Islet precursor cell (in vitro differentiated cells): ENCODE measurements around the gene CYP4B1.

Experiments
- DNase-seq: peaks from one replicate; pipeline ENCODE4 v3.0.0-alpha.2; 2018

Gene CYP4B1

DNA sequence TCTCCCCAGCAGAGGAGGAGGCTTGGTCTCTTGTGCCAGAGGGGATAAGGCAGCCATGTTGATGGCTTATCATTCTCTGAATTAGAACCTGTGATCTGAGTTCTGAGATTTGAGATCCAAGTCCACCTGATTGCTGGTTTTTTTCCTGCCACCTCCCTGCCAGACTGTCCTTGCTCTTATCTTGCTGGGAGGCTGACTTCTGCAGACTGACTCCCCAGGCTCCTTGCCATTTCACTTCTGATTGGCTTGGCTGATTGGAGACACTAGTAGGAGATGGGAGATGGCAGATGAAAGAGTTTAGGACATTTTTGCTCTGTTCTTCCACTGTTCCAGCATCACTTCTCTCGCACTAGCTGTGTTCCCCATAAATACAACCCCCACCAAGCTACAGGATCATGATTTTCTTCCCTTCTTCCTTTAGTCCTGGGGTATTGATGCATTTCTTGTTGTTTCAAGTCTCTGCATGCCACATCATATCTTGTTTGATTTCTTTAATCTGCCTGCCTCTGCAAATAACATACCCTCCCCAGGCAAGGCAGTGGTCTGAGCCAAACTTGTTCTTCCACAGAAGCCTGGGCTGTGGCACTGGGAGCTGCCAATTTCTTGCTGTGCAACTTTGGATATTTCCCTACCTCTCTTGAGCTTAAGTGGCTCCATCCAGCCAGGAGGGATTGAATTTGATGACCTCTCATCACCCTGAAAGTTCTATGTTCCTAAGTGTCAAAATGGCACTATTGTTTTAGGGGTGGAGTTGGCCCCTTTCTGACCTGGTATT, 963 bp upstream of the CYP4B1 start:
- DNase-seq, result no peak

DNA sequence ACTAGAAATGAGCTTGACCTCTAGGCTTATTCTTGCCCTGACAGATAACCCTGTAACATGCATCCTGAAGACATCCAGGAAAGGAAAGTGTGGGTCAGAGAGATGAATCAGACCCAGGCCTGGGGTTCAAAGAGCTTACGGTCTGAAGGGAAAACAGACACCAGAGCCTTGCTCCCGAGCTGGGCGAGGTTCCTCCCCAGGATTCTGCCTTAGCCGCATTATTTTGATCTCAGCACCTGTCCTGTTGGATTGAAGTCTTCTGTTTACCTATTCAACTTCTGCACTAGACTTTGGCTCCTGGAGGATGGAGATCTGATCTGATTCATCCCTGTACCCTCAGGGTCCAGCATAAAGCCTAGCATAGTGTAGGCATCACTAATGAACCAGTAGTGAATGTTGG, 1.9 kb downstream of the CYP4B1 start:
- DNase-seq, result no peak

DNA sequence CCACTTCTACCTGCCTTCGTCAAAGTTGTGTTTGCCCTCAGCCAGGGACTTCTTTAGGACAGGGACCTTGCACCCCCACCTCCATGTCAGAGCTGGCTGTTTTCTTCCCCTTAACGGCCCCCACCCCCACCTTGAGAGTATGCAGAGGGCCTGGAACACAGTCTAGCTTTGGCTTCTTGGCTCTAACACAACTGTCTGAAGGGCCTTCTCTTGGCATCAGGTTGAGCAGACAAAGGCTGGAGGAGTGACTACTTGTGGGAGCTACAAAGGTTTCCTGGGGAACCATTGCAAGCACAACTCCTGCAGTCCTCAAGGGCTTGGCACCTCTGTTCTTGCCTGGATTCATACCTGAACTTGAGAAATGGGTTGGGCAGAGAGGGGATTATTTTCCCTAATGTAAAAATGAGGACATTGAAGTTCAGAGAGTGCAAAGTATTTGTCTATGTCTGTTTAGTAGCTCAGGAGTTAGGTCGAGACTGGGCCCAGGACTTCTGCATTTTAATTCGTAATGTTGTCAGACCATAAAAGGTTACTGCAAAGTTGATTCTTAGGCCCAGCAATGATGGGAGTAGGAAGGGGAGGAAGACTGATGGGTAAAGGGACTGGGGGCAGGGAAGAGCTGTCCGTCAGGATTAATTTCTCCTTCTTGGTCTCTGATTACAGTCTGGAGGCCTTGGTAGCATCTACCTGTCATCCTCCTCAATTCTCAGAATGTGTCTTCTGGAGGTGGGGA, 2.6 kb downstream of the CYP4B1 start:
- DNase-seq, result peak; percentile 31

DNA sequence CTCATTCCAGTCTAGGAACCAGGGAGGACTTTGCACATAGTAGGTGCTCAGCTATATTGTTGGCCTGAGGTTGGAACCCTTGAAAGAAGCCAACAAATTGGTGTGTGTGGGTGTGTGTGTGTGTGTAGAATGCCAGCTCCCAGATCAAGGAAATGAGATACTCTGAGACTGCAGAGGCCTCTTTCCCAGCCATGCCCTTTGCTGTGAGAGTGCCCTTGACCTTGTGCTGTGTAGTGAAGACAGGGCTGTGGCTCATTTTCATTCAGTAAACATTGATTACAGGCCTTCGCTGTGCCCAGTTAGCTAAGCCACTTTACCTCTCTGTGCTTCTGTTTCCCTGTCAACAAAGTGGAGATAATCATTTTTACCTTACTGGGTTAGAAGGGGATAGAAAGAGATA, 3.2 kb downstream of the CYP4B1 start:
- no peak for DNase-seq

DNA sequence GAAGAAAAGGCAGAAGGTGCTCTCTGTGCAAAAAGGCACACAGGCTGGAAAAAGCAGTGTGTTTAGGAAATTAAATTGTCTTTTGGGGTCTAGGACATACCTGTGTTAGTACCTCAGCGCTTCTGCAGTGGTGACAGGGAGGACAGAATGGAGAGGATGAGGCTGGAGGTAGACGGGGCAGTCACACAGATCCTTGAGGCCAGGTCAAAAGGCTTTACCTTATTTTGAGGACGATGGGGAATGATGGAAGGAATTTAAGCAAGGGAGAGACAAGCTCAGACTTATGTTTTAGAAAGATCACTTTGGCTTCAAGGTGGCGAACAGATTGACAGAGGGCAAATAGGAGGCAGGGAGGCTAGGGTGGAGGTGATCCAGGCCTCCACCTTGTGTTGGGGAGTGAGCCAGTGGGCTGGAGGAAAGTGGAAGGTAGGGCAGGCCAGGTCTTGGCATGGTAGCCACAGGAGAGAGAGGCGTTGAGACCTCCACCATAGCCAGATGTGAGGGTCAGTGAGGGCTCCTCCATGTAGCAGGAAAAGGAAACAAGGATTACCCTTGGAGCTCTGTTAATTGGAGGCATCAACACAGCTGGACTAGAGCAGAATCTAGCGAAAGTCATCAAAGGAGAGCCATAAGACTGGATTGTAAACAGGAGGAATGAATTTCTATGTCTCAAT, 4.2 kb downstream of the CYP4B1 start:
- peak; percentile 24 for DNase-seq

DNA sequence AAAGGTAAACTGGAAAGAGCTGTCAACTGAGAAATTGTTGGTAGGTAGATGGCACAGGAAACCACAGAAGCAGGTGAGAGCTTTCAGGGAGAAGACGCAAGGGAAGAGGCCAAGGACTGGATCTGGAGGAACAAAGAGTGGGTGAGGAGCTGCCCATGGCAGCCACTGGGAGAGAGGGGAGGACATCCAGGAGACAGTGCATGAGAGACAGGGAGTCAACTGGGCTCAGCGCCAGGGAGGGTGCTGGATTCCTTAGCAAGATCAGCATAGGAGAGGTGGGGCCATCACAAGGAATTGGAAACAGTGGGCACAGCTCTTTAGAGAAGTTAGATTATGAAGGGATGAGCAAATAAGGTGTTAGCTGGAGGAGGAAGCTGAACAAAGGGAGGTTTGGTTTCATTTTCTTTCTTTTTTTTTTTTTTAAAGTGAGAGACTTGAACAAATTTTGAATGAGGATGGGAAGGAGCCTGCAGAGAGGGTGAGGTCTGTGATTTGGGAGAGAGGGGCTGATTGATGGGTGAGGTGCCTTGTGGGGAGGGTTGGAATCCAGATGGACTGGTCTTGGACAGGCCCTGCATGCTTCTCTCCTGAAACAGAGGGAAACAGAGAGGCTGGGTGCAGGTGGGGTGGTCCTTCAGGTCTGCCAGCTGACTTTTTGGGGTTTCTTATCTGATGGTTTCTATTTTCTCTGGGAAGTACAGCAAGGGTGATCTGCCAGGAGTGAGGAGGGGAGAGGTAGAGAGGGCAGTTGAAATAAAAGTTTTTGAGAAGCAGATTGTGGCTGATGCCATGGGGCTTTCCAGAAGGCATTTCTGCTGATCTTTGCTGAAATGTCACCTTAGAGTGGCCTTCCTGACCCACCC, 5.4 kb downstream of the CYP4B1 start:
- DNase-seq, result peak; percentile 30

DNA sequence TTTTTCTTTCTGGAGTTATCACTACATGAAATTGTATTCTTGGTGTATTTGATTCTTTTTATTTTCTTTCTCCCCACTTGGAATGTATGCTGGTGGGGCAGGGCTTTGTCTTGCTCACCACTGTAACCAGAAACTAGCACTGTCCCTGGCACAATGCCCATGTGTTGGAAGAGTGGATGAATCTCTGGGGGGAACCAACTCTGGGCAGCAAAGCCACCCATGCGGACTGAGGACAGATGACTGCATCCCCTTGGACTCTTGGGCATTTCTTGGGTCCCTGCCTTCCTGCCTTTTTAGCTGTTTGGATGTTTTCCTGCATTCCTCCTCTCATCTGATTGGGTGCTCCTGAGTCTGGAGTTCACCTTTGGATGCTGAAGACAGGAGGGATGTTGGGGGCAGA, 6.1 kb downstream of the CYP4B1 start:
- DNase-seq, result peak; percentile 12

DNA sequence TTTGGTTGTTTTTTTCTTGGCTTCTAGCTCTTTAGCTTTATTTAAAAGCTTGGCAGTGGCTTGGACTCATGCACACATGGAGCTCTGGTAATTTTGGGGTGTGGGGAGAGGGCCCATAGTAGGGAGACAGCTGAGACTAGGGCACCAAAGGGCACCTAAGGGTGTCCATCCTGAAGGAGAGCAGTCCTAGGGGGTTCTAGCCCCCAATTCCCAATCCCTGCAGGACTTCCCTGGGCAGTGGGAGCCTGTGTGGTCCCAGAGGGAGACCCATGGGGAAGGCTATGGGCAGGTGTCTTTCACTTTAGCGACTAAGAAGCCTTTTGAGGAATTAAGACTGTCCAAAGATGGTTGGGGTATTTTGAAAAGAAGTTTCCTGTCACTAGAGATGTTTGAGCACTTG, 6.9 kb downstream of the CYP4B1 start:
- DNase-seq, result peak; percentile 12

DNA sequence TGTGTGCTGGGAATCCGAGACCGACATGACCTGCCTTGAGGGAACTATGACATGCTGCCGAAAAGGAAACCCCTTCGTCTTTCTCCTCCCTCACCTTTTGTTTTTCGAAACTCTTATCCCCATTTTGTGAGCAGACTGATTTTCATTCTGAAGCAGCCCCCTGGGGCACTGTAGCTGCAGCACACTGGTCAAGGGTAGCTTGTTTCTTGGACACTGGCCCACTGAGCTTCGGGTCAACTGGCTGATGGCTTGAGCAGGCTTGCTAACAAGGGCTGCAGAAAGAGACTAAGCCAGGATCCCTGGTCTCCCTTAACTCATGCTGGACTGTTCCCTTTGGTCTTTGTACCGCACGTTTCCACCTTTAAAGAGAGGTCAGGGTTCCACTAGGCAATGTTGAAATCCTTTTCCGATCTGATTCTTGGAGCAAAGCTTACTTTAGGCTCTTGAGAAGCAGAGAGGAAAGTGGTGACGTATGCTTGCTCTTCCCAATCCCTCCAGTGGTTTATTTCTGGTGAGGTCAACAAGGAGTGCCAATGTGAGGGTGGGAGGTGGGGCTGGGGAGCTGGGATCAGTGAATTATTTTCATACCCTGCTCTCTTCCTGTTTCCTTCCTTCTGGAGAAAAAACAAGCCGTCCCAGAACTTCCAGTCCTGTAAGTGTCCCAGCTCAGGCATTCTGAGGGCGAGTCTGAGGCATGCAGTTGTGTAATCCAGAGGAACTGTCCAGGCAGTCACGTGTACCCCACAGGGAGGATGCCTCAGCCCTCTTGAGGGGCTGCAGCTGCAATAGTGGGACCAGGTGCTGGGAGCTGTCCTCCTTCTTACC, 7.6 kb downstream of the CYP4B1 start:
- peak; percentile 50 for DNase-seq

DNA sequence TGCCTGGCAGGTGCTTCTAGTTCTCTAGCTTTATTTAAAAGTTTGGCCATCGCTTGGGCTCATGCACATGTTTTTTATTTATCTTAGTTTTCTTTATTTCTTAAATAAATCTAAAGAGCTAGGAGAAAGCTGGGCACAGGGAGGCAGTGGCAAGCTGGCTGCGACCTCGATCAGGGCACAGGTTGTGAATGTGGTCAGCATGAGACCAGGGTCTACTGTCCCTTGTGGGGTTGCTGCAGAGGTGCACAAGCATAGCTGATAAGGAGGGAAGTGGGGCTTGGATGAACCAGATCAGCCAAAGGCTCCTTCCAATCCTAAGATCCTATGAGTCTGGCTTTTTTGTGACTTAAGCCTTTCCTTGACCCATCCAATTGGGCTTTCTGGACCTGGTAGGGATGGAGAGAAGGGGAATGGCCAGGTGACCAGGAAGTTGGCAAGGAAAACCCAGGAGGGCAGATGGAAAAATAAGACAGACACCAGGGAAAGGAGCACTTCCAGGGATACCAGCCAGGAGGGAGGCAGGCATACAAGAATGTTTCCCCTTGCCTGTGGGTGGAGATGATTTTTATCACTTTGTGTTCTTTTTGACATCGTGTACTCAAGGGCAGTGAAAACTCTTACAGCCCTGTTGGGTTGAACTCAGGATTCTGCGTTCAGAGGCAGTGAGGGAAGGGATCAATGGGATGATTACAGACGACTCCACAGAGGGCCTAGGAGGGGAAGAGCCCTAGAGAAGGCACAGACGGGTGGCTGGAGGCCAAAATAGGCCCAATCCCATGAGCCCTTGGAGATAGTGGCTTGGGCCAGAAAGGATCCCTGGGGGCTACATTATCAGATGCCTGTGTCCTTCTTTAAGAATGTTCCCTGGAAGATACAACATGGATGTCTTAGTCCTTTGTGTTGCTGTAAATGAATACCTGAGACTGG, 8.5 kb downstream of the CYP4B1 start:
- DNase-seq, result peak; percentile 19

DNA sequence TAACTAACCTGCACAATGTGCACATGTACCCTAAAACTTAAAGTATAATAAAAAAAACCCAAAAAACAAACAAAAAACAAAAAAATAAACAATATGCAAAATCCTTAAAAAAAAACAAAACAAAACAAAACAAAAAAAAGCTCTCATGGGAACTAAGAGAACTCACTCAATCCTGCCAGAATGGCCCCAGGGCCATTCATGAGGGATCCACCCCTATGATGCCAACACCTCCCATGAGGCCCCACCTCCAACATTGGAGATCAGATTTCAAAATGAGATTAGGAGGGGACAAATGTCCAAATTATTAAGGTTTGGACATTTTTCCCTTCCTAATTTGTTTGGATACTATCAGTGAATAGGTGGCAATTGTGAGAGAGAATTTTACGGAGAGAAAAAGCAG, 10.2 kb downstream of the CYP4B1 start:
- DNase-seq, result no peak

DNA sequence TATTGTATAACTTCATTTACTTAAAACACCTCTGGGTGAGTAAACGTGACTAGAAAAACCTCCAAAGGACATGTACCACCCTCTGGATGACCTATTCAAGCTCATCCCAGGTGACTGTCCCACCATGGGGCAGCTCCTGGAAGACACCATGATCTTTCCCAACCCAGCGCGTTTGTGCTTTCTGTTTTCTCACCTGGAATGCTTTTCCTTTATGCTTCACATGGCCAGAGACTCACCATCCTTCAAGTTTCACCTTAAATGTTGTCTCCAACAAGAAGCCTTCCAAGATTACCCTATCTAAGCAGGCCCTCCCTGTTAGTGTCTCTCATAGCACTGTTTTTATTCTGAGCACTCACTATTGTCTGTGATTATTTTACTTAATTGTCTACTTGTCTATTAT, 11.1 kb downstream of the CYP4B1 start:
- no peak for DNase-seq

DNA sequence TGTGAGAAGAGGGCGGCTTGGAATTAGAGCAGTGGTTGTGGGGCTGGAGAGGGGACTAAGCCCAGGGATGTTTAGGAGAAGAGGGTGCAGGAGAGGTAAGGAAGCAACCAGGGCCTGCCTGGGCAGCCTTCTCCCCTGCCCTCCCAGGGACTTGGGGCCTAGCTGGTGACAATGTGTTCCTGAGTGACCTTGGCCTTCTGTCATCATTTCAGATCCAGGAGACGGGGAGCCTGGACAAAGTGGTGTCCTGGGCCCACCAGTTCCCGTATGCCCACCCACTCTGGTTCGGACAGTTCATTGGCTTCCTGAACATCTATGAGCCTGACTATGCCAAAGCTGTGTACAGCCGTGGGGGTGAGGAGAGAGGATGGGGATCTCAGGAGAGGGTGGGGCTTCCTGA, 11.8 kb downstream of the CYP4B1 start:
- DNase-seq, result peak; percentile 29

DNA sequence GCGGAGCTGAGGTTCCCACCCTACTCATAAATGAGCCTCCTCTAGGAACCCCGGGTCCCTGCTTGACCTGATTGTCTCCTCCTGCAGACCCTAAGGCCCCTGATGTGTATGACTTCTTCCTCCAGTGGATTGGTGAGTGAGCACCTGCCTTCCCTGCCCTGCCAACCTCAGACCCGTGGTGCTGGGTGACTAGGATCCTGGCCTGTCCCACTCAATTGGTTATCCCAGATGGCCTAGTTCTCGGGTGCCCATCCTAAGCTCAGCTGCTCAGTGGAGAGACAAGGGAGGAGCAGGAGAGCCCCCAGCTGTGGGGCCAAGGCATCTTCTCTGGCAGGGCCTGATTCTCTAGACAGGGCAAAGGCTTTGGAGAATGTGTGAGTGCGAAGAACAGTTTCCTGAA, 12.2 kb downstream of the CYP4B1 start:
- DNase-seq, result peak; percentile 27

DNA sequence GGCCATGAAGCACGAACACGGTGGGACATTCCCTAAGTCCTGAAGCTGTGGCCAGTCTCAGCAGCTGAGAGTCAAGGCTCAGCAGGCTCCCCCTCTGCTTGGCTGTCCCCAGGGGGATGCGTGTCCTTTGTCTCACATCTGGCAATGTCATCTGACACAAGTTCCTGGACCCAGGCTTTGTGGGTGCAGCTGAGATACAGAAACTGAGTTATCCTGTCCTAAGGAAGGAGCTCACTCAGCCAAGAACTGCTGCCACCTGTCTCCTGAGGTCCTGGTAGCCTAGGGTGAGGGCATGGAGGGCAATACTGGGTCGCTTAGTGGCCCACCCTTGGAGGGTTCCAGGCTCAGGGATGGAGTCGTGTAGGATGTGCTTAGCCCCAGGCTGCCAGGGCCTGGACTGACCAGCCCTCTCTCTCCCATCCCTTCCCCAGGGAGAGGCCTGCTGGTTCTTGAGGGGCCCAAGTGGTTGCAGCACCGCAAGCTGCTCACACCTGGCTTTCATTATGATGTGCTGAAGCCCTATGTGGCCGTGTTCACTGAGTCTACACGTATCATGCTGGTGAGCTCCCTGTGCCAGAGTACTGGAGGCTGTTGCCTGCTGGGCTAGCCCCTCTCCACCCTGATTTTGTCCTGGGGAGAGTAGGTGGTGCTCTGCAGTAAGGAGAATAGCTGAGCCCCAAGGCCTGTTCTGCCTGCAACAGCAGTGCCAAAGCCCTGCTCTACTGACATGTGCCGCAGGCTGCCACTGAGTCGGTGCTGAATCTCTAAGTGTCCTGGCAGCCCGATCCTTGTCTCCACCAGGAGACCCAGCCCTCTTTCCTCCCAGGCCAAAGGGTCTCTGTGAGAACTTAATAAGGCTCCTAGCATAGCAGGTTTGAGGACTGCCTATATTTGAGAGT, 13.5 kb downstream of the CYP4B1 start:
- peak; percentile 36 for DNase-seq

DNA sequence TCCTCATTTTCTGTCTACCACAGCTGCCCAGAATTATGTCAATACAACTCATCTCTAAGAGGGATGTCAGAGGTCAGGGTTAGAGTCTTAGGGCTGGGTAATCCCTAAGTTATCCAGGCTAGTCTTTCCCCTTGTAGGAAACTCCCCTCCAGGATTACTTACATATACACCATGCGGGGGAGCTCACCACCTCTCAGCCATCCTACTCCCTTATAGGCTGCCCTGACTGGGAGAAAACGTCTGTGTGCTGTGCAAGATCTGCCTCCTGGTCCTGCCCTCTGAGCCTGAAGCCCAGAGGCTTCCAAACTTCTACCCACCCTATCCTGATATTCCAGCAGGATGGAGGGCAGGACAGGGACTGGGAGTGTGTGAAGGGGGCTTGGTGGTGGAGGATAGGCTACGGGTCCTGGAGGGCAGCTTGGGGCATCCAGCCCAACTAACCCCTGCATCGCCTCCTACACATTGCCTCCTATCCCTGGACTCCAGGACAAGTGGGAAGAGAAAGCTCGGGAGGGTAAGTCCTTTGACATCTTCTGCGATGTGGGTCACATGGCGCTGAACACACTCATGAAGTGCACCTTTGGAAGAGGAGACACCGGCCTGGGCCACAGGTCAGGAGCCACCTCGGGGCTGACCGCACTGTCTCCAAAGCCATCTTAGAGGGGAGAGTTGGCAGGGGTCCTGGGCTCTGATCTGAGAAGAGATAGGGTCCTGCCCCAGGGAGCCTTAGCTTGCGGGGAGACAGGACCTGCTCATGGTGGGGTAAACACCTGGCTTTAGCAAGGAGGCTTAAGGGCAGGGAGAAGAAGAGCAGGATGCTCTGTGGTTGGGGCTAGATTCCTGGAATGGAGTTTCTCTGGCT, 14.4 kb downstream of the CYP4B1 start:
- DNase-seq, result peak; percentile 44

DNA sequence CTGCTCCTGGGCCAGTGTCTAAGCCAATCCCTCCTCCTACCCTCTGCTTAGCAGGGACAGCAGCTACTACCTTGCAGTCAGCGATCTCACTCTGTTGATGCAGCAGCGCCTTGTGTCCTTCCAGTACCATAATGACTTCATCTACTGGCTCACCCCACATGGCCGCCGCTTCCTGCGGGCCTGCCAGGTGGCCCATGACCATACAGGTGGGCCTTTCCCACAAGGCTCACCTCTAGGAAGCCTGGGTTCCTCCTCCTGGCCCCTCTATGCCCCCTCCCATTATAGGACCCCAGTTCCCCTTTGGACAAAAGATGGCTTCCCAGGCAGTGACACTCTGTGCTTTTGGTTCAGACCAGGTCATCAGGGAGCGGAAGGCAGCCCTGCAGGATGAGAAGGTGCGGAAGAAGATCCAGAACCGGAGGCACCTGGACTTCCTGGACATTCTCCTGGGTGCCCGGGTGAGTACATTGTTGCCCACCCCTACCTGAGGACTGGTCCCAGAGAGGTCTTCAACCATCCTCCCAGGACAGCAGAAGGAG, 15.1 kb downstream of the CYP4B1 start:
- DNase-seq, result peak; percentile 43

DNA sequence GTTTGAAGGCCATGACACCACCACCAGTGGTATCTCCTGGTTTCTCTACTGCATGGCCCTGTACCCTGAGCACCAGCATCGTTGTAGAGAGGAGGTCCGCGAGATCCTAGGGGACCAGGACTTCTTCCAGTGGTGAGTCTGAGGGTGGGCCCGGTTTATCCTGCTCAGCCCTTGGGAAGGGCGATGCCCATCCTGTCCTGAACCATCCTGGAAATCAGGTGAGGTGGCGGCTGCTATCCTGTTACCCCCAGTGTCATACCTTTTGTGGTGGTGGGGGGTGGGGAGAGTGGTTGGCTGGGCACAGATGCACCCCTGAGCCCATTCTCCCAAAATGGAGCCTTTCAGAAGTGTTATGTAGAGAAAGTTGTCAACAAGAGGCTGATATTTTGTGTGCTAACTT, 16.3 kb downstream of the CYP4B1 start:
- DNase-seq, result peak; percentile 28
